ENCODE measurements around the gene TMEM225B. TPM values are rescaled to one million over a fixed set of nuclear protein-coding genes. Genes with fewer than 3 reads are reported as not detected.

Gene TMEM225B
- total RNA-seq, 4 donors from 2014 or later, result 0.68 to 1.6 TPM; not detected in 2

DNA sequence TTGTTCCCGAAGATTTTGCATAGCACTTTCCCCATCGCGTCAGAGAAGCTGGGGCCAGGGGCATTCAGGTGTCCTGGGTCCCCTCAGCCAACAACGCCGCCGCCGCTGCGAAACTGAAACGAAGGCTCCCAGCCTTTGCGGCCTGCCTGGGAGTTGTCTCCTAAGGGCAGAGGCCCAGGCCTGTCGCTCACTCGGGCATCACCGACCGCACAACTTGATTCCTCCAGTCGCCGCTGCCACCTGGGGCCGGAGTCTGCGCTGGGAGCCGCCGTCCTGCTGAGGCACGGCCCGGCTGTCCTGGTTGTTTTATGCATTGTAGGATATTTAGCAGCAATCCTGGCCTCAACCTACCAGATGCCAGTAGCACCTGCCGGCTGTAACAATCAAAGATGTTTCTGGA lies 40.7 kb downstream of the TMEM225B start:
- in situ Hi-C loops (cut with MboI; ENCODE audit: low pct_ligation_motif_present in 1 of 4, low pct_unique_long_range_greater_than_20kb in 1 of 4, low sequenced_read_pairs in 3 of 4), result no loop called here
- intact Hi-C loops (cut with DNase I; ENCODE audit: low total_unique reads), result no loop called here
- no peak for DNase-seq
- 96% methylated on average over 23 of the region's 23 CpGs; no CpG with 5 or more reads in 1 of the 2 donors for WGBS, 2 donors (ENCODE audit: low coverage in 1 of 2)
- Histone ChIP-seq H3K27me3 (no peaks in the 10 kb centered on the region), H3K9me3 (no peaks in the 10 kb centered on the region), H3K27ac (no peak overlapping the region), H3K36me3 (no peaks in the 10 kb centered on the region), H3K4me1 (no peaks in the 10 kb centered on the region), H3K4me3 (no peak overlapping the region)
- TF ChIP-seq EP300 (IDR thresholded peaks at IDR 0.05; ENCODE audit: low read depth) (no peak), POLR2A (IDR thresholded peaks at IDR 0.05) (no peak), POLR2AphosphoS5 (IDR thresholded peaks at IDR 0.05) (no peak)
- TF ChIP-seq, protein P1, sequence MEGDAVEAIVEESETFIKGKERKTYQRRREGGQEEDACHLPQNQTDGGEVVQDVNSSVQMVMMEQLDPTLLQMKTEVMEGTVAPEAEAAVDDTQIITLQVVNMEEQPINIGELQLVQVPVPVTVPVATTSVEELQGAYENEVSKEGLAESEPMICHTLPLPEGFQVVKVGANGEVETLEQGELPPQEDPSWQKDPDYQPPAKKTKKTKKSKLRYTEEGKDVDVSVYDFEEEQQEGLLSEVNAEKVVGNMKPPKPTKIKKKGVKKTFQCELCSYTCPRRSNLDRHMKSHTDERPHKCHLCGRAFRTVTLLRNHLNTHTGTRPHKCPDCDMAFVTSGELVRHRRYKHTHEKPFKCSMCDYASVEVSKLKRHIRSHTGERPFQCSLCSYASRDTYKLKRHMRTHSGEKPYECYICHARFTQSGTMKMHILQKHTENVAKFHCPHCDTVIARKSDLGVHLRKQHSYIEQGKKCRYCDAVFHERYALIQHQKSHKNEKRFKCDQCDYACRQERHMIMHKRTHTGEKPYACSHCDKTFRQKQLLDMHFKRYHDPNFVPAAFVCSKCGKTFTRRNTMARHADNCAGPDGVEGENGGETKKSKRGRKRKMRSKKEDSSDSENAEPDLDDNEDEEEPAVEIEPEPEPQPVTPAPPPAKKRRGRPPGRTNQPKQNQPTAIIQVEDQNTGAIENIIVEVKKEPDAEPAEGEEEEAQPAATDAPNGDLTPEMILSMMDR (IDR thresholded peaks at IDR 0.05), result no peak

DNA sequence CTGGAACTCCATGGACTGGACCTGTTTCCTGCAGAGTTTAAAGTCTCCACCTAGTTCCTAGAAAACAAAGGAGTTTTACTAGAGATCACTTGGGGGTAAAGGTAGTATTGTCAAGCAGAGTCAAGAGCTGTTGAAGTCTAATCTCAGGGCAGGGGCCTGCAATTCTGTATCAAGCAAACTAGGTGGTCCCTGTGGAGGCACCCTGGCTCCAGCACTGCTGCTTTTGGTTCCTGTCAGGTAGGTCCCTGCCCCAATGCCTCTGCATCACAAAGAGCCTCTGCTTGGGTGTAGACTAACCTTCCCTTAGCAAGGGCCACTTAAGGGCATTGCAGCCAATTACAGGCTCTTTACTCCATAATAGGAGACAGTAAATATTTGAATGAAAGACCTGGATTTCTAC lies 41.2 kb downstream of the TMEM225B start:
- no peaks in the 10 kb centered on the region for H3K27me3 ChIP-seq
- no peak for DNase-seq
- no peaks in the 10 kb centered on the region for H3K4me1 ChIP-seq
- intact Hi-C loops (cut with DNase I; ENCODE audit: low total_unique reads) (no loop called here), in situ Hi-C loops (cut with MboI; ENCODE audit: low pct_ligation_motif_present in 1 of 4, low pct_unique_long_range_greater_than_20kb in 1 of 4, low sequenced_read_pairs in 3 of 4) (no loop called here)
- H3K27ac ChIP-seq, result no peak overlapping the region
- no peaks in the 10 kb centered on the region for H3K36me3 ChIP-seq
- no peak for TF ChIP-seq POLR2A (IDR thresholded peaks at IDR 0.05)
- TF ChIP-seq POLR2AphosphoS5 (IDR thresholded peaks at IDR 0.05), result no peak
- TF ChIP-seq, protein P1 (IDR thresholded peaks at IDR 0.05), result no peak
- TF ChIP-seq EP300 (IDR thresholded peaks at IDR 0.05; ENCODE audit: low read depth), result no peak
- H3K4me3 ChIP-seq, result no peak overlapping the region
- no peaks in the 10 kb centered on the region for H3K9me3 ChIP-seq

DNA sequence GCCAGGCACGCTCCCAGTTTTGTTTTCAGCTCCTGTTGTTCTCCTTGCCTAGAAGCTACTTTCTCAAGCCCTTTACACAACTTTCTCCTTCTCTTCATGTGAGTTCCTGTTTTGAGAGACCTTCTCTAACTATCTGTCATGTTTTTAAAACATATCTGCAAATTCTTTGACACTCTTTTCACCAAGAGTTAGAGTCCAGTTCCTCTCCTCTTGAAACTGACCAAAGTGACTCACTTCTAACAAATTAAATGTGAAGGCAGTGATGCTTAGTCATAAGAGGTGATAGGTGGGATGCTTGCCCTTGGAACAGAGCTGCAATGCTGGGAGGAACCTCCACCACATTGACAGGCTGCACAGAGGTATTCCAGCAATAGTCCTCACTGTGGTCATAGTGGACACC lies 44.0 kb downstream of the TMEM225B start:
- intact Hi-C loops (cut with DNase I; ENCODE audit: low total_unique reads), result no loop called here
- Histone ChIP-seq H3K27ac (no peak overlapping the region), H3K27me3 (no peaks in the 10 kb centered on the region), H3K36me3 (peaks cover 0 to 5% (median 0%) of the 10 kb centered on the region in 4 donors), H3K9me3 (peaks cover 0 to 3% of the 10 kb centered on the region in 2 donors), H3K4me3 (no peak overlapping the region), H3K4me1 (no peaks in the 10 kb centered on the region)
- in situ Hi-C loops (cut with MboI; ENCODE audit: low pct_ligation_motif_present in 1 of 4, low pct_unique_long_range_greater_than_20kb in 1 of 4, low sequenced_read_pairs in 3 of 4), result no loop called here
- DNase-seq, result no peak
- 92 to 100% methylated on average over 1 of the region's 1 CpG for WGBS, 2 donors (ENCODE audit: low coverage in 1 of 2)
- TF ChIP-seq POLR2AphosphoS5 (IDR thresholded peaks at IDR 0.05), result no peak
- TF ChIP-seq POLR2A (IDR thresholded peaks at IDR 0.05), result no peak
- TF ChIP-seq, protein P1 (IDR thresholded peaks at IDR 0.05), result no peak
- TF ChIP-seq EP300 (IDR thresholded peaks at IDR 0.05; ENCODE audit: low read depth), result no peak

DNA sequence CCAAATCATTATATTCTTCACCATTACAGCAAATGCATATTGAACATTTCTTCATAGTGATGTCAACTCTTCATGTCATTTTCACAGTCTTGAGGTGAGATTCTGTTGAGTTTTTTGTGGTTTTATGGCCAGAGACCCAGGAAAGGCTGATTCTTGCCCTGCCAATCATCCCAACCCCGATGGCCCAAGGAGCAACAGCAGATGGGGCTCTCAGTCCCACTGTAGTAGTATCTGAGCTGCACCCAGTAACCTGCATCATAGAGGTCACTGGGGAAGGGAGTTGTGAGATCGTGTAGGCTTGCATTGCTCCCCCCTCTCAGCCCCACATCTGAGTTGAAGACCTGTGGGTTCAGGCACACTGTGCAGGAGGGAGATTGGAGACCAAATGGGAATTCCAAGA lies 45.4 kb downstream of the TMEM225B start:
- peaks cover 0 to 11% (median 0%) of the 10 kb centered on the region in 4 donors for H3K36me3 ChIP-seq
- intact Hi-C loops (cut with DNase I; ENCODE audit: low total_unique reads), result no loop called here
- in situ Hi-C loops (cut with MboI; ENCODE audit: low pct_ligation_motif_present in 1 of 4, low pct_unique_long_range_greater_than_20kb in 1 of 4, low sequenced_read_pairs in 3 of 4), result no loop called here
- no peak for DNase-seq
- no peak overlapping the region for H3K4me3 ChIP-seq
- H3K4me1 ChIP-seq, result no peaks in the 10 kb centered on the region
- 89% methylated on average over 2 of the region's 2 CpGs; no CpG with 5 or more reads in 1 of the 2 donors for WGBS, 2 donors (ENCODE audit: low coverage in 1 of 2)
- TF ChIP-seq, protein P1 (IDR thresholded peaks at IDR 0.05), result no peak
- TF ChIP-seq POLR2A (IDR thresholded peaks at IDR 0.05) (no peak), EP300 (IDR thresholded peaks at IDR 0.05; ENCODE audit: low read depth) (no peak), POLR2AphosphoS5 (IDR thresholded peaks at IDR 0.05) (no peak)
- H3K9me3 ChIP-seq, result peaks cover 0 to 3% of the 10 kb centered on the region in 2 donors
- no peak overlapping the region for H3K27ac ChIP-seq
- H3K27me3 ChIP-seq, result no peaks in the 10 kb centered on the region

All from transverse colon (tissue), 4 donors.